NCI-H2227 treated with DMSO at 0.1 percent for 48 hours (cell line): ENCODE results near the gene PHACTR3.

ENCODE experiments used
- DNase-seq: peaks from one replicate; lab custom pipeline; 2025; lab: John Stamatoyannopoulos, UW

Gene PHACTR3

GRCh38 chr20:59817846-59818615 is 213.7 kb downstream of the PHACTR3 start:
- DNase-seq, result no peak

DNA sequence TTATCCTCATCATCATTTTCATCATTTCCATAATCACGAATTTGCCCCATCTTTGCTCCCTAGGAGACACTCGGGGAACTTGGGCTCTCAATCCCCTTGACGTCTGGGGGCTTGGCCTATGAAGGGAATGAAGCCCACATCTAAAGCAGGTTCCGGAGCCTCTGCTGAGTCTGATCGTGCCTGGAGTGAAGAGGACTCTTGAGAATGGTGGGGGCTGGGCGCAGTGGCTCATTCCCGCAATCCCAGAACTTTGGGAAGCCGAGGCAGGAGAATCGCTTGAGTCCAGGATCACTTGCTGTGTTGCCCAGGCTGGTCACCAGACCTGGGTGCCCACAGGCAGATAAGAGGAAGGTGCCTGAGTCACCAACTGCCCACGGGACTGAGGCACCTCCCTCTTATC is 214.6 kb downstream of the PHACTR3 start:
- no peak for DNase-seq

DNA sequence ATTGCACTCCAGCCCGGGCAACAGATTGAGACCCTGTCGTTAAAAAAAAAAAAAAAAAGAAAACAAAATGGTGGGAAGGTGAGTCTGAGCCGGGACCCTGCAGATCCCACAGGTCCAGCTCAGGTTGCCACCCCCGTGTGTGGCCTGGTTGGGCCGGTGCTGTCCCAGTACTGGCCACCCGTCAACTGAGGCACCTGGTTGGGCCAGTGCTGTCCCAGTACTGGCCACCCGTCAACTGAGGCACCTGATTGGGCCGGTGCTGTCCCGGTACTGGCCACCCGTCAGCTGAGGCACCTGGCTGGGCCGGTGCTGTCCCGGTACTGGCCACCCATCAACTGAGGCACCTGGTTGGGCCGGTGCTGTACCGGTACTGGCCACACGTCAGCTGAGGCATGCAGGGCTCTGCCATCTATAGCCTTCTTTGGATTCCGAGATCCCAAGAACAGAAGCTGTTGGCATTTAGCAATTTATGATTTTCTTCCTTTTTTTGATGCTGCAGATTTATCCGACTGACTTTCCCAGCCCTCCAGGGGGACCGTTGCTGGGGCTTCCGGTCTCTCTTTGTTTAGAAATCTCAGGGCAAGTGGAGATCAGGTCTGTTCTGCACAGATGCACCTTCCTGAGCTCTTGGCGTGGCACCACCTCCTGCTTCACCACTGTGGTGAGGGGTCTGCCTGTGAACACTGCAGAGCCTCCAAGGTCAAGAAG is 215.3 kb downstream of the PHACTR3 start:
- no peak for DNase-seq

GRCh38 chr20:59820204-59821041 is 216.1 kb downstream of the PHACTR3 start:
- DNase-seq, result no peak

DNA sequence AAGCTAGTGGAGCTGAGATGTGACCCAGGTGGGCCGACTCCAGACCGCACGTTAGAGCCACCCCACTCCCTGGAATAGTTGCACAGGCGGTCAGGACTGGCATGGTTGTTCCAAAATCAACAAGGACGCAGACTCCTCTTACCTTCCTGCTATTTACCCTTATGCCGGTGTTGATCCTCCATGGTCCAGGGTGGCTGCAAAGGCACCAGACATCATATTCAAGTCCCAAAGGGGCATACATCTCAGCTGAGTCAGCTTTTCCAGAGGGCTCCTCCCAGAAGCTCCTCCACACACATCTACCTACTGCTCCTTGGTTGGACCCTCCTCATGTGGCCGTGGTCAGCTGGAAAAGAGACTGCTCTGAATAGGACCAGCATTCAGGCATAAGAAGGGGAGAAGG is 216.9 kb downstream of the PHACTR3 start:
- DNase-seq, result no peak

GRCh38 chr20:59821788-59822187 is 217.4 kb downstream of the PHACTR3 start:
- DNase-seq, result no peak

DNA sequence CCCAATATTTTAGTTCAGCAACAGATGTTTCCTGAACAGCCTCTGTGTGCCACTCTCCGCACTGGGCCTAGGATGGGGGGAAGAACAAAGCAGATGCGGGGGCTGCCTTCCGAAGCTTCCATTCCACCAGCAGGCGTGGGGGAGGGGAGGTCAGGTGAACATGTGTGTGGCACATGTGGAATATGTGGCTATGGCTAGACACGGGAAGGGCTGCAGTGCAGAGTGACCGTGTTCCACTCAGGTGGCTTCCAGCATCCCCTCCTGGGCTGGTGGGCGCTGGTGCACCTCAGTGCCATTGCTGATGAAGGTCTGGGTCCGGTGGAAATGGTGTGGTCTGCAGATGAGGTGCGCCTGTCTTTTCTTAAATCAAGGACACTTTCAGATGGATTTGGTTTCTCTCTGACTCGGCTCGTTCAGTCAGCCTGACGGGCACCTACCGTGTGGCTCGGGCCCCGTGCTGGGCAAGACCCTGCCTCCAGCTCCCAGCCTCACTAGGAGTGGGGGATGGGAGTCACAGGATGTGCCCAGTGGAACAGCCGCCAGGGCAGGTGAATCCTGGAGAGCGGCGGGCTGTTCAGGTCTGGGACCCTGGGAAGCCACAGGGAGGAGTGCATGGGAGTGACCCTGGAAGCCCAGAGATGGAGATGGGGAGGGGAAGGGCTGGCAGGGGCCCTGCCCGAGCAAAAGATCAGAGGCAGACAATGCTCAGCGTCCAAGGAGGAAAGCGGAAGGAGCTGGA is 218.1 kb downstream of the PHACTR3 start:
- DNase-seq, result no peak

GRCh38 chr20:59823030-59823423 is 218.7 kb downstream of the PHACTR3 start:
- DNase-seq, result no peak

GRCh38 chr20:59823491-59824259 is 219.3 kb downstream of the PHACTR3 start:
- DNase-seq, result no peak

DNA sequence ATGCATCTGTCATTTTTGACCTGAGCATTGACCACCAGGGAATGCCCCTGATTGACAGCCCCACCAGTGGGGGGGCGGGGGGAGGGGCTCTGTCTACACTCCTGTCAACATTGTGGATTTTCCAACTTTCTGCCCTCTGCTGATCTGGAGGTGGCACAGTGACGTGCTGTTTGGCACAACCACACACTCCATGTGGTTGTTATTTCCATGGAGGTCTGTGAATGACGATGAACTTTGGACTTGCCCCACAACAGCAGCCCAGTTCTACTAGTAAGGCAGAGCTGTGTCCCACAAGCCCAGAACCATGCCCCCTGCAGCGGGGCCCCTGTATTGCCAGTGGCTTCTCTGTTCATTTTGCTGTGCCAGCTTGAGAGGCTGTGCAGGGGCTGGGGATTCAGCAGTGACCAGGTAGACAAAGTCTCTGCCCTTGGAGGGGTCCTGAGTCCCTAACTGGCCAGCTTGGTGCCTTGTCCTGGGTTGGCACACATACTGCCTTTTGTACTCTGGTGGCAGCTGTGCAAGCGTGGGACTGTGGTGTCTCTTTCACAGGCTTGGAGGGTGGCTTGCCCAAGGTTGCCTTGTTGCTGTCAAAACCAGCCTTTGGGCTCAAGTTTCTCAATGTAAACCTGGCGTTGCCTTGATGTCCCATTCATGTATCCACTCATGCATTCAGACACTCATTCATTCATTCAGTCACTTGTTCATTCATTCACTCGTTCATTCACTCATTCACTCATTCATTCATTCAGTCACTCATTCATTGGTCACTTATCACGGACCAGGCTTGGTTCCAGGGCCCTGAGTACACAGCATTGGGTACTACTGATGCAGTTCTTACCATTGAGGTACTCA is 220.6 kb downstream of the PHACTR3 start:
- no peak for DNase-seq

- no peak for DNase-seq
Observed at GRCh38 chr20:59825563-59825920, 221.2 kb downstream of the PHACTR3 start.

GRCh38 chr20:59825944-59826759 is 221.8 kb downstream of the PHACTR3 start:
- DNase-seq, result no peak

- no peak for DNase-seq
Observed at GRCh38 chr20:59827138-59828056, 223.1 kb downstream of the PHACTR3 start.

- DNase-seq, result no peak
Observed at GRCh38 chr20:59828125-59829053, 224.0 kb downstream of the PHACTR3 start.

DNA sequence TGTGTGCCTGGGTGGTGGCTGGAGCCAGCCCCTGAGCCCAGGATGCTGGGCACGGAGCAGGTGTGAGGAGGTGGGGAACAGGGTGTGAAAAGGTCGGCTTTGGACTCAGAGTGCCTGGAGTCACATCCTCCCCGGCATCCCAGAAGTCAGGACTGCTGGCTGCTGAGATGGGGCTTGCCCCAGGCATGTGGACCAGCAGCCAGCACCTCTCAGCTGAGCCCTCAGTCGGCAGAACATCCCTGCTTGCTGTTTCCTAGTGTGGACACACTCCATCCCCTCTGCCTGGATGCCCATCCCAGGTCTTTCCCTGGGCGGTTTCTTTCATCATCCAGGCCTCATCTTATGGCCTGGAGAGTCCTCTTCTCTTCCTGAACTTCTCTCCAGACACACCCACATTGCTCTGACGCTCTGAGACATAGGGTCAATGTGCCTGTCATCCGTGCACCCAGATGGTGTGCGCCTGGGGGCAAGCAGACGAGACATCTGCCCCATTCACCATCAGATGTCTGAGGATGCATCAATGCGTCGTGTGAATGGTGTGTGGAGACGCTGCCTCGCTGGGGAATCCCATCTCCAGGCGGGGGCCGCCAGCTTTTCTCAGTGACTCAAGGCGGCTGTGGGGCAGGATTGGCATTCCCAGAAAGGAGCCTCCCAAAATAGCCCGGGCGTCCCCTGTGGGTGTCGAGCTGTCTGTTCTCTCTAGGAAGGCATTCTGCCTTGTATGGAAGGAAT is 224.9 kb downstream of the PHACTR3 start:
- DNase-seq, result no peak
